Measurements from ENCODE around the gene HOTAIR.

HOTAIR gene

GRCh38 chr12:53998110-53998899, 23.6 kb upstream of the HOTAIR start:
- DNase-seq, result no peak

- no peak for DNase-seq
Observed at GRCh38 chr12:53997204-53998109, 22.7 kb upstream of the HOTAIR start.

GRCh38 chr12:53996240-53997203, 21.8 kb upstream of the HOTAIR start:
- no peak for DNase-seq

GRCh38 chr12:53995378-53996239, 20.9 kb upstream of the HOTAIR start:
- DNase-seq, result no peak

GRCh38 chr12:53995002-53995377, 20.2 kb upstream of the HOTAIR start:
- DNase-seq, result no peak

- DNase-seq, result no peak
Observed at GRCh38 chr12:53994264-53995001, 19.7 kb upstream of the HOTAIR start.

- no peak for DNase-seq
Observed at GRCh38 chr12:53994009-53994263, 19.2 kb upstream of the HOTAIR start.

GRCh38 chr12:53993162-53994008, 18.6 kb upstream of the HOTAIR start:
- no peak for DNase-seq

GRCh38 chr12:53992377-53992889, 17.7 kb upstream of the HOTAIR start:
- no peak for DNase-seq

GRCh38 chr12:53991077-53991460, 16.3 kb upstream of the HOTAIR start:
- no peak for DNase-seq

- DNase-seq, result no peak
Observed at GRCh38 chr12:53990311-53991076, 15.7 kb upstream of the HOTAIR start.

- DNase-seq, result no peak
Observed at GRCh38 chr12:53989227-53990113, 14.7 kb upstream of the HOTAIR start.

GRCh38 chr12:53988541-53989226, 13.9 kb upstream of the HOTAIR start:
- DNase-seq, result no peak

- DNase-seq, result no peak
Observed at GRCh38 chr12:53987787-53988230, 13.1 kb upstream of the HOTAIR start.

- no peak for DNase-seq
Observed at GRCh38 chr12:53986686-53987483, 12.1 kb upstream of the HOTAIR start.

- no peak for DNase-seq
Observed at GRCh38 chr12:53985994-53986685, 11.4 kb upstream of the HOTAIR start.
